Measurements from ENCODE around the gene PDCD7.
A peak's percentile ranks its signal among the peaks of the same experiment; 100 is the strongest.
"Not testable (repeated sequence)": the region's sequence is repeated elsewhere in the genome, so short reads cannot be mapped to it uniquely, and the experiment has no call there.

Gene PDCD7

DNA sequence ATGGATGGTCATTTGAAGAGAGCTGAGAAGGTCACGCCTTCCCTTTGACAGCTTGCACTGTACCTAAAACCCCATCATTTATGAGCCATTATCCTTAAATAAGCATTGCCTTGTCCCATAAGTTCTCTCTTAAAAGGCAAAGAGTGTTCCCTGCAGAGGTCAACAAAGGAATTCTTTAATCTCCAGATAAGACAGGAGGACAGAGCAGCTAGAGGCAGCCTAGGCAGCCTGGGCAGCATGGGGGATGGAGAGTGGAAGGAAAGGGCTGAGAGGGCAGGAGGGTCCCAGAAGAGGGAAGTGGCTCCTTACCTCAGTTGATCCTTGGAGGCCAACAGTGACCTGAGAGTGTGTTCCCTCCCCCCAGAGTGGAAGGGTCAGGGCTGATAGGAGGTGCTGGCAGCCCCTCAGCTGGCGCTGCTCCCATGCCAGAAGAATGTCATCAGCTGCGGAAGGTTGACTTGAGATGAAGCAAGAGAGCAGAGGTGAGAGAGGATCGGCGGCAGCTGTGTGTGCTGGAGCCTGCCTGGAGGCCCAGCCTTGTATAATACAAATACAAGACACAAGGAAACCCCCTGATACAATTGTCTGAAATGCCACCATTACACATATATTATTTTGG lies 44.3 kb downstream of the PDCD7 start:
- DNase-seq: no peak

DNA sequence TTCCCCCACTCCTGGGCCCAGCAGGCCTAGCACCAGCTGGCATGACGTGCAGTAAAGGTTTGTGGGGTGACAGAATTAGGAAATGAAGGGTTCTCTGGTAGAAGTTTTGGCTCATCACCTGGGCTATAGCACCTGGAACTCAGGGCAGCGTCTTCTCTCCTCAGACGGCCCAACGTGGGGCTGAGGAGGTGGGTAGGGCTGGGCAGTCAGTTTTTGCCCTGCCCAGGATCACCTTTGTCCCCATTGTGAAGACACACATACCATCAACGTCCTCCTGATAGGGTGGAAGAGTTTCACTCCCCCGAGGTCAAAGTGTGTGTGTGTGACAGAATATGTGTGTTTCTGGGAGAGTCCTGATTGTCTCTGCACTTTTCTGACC lies 45.0 kb downstream of the PDCD7 start:
- DNase-seq: no peak

DNA sequence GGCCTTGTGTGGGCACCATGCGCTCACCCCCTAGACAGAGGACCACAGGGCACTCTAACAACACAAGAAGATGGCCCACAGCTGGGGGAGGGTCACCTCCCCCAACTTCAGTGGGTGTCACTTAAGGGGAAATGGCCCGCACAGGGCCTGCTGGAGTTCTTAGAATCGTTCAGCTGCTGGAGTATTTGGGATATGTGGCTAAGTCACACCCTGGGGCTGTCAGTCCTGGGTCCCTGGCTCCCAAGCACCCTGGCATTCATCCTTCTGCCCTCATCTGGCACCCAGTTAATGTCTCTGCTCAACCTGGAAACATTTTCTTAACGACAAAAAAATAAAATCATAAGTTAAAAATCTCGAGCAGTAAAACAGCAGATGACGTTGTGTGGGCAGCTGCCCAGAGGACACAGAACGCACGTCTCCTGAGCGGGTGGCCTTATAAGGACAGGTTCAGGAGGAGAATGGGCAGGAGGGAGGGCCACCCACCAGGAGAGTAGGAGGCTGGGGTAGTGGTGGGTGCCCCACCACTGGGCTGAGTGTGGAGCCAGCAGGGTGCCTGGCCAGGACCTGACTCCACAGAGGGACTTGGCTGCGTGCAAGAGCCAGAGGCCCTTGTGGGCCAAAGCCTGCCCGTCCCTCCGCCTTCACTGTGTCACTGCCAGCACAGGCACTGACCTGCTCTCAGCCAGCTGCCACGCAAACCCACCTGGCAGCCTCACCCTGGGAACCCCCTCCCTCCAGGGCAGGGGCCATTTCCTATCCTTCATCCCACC lies 45.5 kb downstream of the PDCD7 start:
- DNase-seq: peak; percentile 61

DNA sequence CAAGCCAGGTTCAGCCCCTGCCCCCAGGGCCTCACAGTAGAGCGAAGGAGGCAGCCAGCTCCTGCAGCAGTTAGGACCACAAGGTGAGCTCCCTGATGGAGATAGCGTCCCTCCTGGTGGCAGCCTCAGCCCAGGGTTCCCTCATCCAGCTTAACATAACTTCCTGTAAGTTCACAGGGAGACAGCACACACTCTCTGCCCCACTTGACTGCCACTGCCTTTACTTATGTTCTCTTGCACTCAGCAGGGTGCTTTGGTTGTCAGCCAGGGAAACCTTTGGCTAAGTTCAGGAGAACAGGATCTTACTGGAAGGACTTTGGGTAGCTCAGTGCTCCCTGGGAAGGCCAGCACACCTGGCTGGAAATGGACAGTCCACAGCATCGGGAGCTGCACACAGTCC lies 46.2 kb downstream of the PDCD7 start:
- no peak for DNase-seq

DNA sequence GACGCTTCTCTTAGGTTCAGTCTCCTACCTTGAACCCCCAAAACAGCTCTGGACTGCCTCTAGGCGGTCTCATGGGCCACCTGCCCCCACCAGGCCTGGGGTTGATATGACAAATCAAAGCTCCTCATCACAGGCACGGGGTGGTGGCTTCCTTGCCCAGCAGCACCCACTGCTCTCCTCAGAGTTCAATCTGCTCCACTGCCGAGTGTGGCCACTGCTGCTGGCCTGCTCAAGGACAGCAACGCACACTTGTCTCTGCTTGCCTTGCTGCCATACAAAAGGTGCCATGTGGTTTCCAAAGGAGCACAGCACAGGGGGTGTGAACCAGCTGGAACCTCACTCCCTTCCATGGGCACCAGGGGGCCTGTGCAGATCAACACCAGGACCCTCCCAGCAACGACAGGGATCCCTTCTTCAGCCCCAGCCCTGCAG lies 46.9 kb downstream of the PDCD7 start:
- DNase-seq: no peak

DNA sequence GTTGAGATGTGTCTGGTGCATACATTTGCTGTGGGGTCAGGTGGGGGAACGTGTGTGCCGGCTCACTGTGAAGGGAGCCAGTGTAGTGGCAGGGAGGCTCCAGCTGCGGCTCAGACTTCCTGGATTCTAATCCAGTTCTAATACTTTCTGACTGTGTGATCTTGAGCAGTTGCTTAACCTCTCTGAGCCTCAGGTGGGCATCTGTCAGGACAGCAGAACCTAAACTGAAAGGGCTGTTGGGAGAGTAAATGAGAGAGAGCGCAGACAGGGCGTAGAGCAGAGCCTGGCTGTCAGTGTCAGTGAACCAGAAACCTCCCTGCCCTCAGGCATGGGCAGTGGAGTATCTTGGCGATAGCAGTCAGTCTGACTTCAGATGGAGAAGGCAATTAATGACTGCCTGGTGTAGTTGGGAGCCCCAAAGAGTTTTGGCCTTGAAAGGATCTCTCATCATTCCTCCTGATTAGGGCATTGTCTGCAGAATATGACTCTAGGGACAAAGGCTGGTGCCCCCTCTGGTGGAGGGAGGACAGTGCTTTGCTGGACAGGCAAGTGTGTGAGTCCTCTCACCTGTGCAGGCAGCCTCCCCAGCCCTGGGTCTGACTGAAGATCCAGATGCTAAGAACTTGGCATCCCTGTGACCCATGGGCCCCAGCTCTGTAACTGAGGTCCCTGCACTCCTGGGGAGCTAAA lies 47.5 kb downstream of the PDCD7 start:
- no peak for DNase-seq

DNA sequence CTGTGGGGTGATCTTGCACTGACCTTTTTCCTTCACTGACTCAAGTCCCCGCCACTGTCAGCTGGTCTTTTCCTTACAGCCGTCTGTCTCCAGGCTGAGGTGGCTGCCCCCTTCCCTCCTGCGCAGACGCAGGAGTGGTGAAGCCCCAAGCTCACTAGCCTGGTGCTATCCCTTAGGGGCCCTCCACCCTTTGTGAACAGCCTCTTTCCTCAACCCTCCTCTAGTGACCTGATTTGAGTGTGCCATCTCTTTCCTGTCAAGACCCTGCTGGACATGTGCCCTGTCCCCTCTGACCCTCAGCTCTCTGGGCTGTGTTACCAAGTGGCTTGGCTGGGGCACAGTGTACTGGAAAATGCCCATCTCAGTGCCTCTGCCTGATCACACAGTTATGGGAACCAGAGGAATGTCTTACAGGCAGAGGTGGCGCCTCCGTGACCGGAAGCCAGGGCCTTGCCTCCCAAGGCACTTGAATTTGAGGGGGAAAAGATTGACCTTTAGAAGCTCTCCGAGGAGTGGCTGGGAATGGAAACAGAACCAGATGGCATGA lies 48.3 kb downstream of the PDCD7 start:
- DNase-seq: no peak

DNA sequence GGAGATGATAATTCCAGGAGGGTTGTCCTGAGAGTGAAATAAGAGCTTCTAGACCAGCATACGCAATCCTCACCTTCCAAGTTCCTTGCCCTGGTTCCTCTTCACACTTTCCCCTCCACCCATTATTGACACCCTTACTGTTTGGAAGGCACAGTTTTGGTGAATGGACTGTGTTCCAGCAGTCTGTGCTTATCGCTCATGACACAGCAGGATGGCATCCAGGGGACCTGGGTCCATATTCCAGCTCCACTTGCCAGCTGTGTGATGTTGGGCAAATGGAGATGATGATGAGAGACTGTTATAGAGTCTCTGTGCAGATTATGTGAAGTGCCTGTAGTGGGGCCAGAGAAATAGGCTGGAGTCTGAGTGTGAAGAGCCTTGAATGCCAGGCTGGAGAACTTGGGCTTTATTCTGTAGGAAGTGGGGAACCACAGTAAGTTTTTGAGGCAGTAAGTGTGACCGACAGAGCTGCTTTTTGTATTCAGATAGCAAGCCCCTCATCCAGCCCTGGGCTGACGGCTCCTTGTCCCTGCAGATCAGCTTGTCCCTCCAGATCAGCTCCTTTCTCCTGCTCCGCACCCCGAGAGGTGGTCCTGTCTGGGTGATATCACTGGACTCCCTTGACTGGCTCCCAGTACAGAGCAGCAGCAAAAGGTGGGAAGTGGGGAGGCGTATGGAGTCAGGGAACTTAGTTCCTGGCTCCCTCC lies 49.0 kb downstream of the PDCD7 start:
- DNase-seq: no peak

DNA sequence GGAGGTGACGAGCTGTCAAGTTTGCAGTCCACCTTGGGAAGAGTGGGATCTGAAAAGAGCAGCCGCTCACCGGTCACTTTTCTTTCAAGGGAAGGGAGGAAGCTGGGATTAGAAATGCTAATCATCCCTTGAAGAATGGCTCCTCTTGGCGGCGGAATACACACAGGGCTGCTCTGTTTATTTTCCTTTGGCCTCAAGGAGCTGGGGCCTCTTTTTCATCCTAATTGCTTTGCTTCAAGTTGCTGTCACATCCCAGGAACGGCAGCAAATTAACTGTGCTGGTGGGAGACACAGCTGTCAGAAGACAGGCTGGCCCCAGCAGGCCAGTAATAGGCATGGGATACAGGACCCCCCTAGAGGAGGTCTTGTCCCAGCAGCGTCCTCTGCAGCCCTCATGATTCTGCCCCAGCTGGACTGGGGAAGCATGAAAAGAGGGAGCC lies 50.3 kb downstream of the PDCD7 start:
- DNase-seq: peak; percentile 37

DNA sequence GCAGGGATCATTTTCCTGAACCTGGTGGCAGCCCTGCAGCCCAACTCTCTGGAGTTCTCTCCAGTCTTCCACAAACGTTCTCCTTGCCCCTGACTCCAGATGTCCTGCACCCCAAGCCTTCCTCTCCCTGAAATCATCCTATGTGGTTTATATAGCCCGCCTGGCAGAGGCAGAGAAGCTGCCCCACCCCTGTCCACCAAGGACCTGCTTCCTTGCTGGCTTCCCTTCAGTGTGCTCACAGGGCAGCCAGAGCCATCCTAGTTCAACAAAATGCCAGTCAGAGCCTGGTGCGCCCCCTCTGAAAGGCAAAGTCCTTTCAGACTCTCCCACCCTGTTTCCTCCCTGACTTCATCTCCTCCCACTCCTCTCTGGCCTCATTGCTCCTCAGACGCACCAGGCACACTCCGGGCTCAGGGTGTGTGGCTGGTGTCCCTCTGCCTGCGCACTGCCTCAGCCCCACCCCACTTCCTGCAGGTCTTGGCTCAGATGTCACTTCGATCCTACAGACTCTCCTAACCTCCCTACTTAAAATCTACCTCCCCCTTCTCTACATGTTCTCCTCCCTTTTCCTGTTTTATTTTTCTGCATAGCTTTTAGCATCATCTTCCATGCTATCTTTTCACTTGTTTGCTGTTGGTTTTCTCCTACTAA lies 51.2 kb downstream of the PDCD7 start:
- DNase-seq: no peak

DNA sequence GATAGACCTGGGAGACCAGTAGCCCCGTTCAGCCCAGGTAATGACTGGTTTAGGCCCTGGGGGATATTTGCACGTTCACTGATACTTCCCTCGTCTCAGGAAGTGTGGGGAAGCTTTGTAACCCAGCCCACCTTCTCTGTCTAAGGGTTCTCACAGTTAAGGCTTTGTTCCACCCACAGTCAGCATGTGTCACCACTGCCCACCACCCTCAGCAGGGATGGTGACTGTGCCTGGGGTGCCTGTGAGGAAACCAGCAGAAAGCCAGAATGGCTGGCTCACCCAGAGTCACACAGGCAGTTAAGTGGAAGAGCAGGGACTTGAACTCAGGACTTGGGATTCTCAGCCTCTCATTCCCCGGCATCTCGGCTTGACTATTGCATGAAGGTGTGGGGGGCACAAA lies 51.9 kb downstream of the PDCD7 start:
- no peak for DNase-seq

DNA sequence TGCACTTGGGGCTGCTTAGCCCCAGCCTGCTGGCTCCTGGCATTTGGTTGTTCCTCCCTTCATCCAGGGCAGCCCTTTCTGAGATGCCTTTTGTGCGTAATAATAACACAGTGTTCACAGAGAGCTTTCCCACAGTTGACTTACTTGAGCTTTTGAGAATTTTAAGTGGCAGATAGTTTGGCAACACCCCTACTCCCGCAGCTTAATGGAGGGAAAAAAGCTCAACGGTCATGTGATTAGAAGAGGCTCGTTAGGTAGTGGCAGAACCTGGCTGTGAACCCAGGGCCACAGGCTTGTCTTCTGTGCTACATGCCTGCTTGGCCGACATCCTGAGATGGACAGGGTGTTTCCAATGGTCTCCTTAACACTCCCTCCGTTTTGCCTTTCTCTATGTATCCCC lies 52.3 kb downstream of the PDCD7 start:
- no peak for DNase-seq

DNA sequence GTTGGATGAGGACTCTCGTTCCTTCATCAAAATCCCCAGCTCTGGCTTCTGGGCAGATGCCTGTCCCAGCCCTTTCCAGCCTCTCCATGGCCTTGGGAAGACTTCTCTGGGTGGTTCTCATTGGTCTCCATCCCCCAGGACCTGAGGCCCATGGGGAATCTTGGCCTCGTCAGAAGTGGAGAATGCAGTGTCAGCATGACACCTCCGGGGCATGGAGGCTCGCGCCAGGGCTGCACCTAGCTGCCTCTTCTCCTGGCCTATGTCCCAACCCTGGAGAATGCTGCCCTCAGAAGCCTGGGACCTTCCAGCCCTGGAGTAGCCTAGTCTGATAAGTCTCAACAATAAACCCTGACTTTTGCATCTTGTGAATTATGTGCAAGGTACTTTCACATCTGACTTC lies 54.0 kb downstream of the PDCD7 start:
- no peak for DNase-seq

DNA sequence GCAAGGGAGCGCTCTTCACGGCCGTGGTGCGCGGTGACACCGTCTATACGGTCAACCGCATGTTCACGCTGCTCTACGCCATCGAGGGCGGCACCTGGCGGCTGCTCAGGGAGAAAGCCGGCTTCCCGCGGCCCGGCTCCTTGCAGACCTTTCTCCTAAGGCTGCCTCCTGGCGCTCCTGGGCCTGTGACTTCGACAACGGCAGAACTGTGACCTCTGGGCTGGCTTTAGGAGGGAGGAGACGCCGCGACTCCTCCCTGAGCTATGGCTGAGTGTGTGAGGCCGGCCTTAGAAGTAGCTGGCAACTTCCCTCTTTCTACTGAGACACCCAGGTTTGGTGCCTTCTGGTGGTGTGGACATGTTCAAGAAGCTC lies 55.6 kb downstream of the PDCD7 start:
- DNase-seq: no peak

DNA sequence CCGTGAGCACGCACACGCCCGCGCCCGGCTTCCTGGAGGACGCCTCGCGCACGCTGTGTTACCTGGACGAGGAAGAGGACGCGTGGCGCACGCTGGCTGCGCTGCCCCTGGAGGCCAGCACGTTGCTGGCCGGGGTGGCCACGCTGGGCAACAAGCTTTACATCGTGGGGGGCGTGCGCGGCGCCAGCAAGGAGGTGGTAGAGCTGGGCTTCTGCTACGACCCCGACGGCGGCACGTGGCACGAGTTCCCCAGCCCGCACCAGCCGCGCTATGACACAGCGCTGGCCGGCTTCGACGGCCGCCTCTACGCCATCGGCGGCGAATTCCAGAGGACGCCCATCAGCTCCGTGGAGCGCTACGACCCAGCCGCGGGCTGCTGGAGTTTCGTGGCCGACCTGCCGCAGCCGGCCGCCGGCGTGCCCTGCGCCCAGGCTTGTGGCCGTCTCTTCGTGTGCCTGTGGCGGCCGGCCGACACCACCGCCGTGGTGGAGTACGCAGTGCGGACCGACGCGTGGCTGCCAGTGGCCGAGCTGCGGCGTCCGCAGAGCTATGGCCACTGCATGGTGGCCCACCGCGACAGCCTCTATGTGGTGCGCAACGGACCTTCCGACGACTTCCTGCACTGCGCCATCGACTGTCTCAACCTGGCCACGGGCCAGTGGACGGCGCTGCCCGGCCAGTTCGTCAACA lies 56.2 kb downstream of the PDCD7 start:
- DNase-seq: no peak

DNA sequence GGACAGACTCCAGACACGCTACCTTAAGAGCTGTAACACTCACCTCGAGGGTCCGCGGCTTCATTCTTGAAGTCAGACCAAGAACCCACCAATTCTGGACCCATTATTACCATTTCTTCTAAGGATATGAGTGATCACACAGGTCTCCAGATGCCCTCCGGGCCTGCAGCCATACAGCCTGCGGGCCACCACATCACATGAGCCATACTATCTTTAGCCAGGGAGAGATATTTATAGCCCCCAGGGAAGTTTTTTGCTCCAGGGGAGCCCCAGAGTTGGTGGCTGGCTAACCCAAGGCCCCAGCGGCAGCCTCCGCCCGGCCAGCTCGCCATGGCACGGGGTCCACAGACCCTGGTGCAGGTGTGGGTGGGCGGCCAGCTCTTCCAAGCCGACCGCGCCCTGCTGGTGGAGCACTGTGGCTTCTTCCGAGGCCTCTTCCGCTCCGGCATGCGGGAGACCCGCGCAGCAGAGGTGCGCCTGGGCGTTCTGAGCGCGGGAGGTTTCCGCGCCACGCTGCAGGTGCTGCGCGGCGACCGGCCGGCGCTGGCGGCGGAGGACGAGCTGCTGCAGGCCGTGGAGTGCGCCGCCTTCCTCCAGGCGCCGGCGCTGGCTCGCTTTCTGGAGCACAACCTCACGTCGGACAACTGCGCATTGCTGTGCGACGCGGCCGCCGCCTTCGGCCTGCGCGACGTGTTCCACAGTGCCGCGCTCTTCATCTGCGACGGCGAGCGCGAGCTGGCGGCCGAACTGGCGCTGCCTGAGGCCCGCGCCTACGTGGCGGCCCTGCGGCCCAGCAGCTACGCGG lies 56.9 kb downstream of the PDCD7 start, which contains the start of gene KBTBD13:
Gene KBTBD13 (plus strand): TSS at position 261 of the 805 bp plus-strand sequence. CDS start 70 bp downstream, at position 331.
- no peak for DNase-seq

DNA sequence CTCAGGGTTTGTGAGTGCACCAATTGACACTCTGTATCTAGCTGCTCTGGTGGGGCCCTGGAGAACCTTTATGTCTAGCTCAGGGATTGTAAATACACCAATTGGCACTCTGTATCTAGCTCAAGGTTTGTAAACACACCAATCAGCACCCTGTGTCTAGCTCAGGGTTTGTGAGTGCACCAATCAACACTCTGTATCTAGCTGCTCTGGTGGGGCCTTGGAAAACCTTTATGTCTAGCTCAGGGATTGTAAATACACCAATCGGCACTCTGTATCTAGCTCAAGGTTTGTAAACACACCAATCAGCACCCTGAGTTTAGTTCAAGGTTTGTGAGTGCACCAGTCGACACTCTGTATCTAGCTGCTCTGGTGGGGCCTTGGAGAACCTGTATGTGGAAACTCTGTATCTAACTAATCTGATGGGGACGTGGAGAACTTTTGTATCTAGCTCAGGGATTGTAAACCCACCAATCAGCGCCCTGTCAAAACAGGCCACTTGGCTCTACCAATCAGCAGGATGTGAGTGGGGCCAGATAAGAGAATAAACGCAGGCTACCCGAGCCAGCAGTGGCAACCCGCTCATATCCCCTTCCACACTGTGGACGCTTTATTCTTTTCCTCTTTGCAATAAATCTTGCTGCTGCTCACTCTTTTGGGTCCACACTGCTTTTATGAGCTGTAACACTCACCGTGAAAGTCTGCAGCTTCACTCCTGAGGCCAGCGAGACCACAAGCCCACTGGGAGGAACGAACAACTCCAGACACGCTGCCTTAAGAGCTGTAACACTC lies 57.8 kb downstream of the PDCD7 start:
- not testable (repeated sequence) for DNase-seq

DNA sequence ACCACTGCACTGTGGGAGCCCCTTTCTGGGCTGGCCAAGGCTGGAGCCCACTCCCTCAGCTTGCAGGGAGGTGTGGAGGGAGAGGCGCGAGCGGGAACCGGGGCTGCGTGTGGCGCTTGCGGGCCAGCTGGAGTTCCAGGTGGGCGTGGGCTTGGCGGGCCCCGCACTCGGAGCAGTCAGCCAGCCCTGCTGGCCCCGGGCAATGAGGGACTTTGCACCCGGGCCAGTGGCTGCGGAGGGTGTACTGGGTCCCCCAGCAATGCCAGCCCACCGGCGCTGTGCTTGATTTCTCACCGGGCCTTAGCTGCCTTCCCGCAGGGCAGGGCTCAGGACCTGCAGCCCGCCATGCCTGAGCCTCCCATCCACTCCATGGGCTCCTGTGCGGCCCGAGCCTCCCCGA lies 58.7 kb downstream of the PDCD7 start:
- DNase-seq: not testable (repeated sequence)

DNA sequence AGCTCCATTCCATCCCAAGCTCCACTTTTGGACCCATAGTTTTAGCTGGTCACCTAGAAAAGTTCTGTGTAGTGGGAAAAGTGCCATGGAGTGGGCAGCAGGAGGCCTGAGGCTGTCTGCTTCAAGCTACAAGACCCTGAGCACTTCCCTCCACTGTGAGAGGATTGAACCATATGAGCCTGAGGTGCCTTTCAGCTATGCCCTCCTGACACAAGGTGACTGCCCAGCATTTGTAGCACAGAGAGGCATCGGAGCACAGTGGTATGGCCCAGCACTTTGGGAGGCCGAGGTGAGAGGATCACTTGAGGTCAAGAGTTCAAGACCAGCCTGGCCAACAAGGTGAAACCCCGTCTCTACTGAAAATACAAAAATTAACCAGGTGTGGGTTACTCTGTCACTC lies 61.0 kb downstream of the PDCD7 start:
- DNase-seq: no peak

DNA sequence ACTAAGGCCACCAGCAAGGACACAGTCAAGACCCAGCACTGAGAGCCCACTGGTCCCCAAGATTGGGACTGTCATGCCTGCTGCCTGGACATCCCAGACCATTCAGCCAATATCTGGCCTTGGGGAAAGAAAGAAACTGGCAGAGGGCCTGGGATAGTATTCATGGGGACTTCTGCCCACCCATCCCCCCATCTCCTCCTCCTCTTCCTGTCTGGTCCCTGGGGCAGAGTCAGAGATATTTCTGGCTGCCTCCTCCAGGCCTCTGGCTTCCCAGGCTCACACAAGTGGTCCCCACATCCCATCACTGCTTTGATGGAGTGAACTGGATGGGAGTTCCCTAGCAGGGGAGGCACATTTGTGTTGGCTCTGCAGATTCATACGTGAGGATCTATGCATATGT lies 61.6 kb downstream of the PDCD7 start:
- DNase-seq: peak; percentile 55

Data from left hindlimb (tissue), 1 donor.